GM12864 (cell line): ENCODE measurements around the gene PLEKHJ1.

ENCODE experiments used
- DNase-seq: peaks from one replicate; pipeline ENCODE4 v3.0.0-alpha.2; 2011; ENCODE audit warnings: low read depth
- H3K4me3 ChIP-seq: 2 replicates; pipeline ENCODE4 v1.5.1; 2011; ENCODE audit warnings: mild to moderate bottlenecking, low read depth, low read length, control low read depth
- TF ChIP-seq, protein P1 (sequence below): IDR thresholded peaks from 2 replicates; pipeline ENCODE4 v1.5.1; 2011; ENCODE audit warnings: low read depth, mild to moderate bottlenecking, moderate library complexity, low read length, control low read depth, inconsistent platforms; ENCODE audit errors: missing control alignments

The PLEKHJ1 gene

GRCh38 chr19:2187159-2187558, 49.0 kb downstream of the PLEKHJ1 start:
- H3K4me3 ChIP-seq = no peak overlapping the region
- TF ChIP-seq, protein P1, sequence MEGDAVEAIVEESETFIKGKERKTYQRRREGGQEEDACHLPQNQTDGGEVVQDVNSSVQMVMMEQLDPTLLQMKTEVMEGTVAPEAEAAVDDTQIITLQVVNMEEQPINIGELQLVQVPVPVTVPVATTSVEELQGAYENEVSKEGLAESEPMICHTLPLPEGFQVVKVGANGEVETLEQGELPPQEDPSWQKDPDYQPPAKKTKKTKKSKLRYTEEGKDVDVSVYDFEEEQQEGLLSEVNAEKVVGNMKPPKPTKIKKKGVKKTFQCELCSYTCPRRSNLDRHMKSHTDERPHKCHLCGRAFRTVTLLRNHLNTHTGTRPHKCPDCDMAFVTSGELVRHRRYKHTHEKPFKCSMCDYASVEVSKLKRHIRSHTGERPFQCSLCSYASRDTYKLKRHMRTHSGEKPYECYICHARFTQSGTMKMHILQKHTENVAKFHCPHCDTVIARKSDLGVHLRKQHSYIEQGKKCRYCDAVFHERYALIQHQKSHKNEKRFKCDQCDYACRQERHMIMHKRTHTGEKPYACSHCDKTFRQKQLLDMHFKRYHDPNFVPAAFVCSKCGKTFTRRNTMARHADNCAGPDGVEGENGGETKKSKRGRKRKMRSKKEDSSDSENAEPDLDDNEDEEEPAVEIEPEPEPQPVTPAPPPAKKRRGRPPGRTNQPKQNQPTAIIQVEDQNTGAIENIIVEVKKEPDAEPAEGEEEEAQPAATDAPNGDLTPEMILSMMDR = no peak

GRCh38 chr19:2186071-2186846, 49.9 kb downstream of the PLEKHJ1 start:
- no peak overlapping the region for H3K4me3 ChIP-seq
- DNase-seq = no peak
- TF ChIP-seq, protein P1 = no peak

More at GRCh38 chr19:2187159-2187558, 49.0 kb downstream of the PLEKHJ1 start:
- DNase-seq = no peak

DNA sequence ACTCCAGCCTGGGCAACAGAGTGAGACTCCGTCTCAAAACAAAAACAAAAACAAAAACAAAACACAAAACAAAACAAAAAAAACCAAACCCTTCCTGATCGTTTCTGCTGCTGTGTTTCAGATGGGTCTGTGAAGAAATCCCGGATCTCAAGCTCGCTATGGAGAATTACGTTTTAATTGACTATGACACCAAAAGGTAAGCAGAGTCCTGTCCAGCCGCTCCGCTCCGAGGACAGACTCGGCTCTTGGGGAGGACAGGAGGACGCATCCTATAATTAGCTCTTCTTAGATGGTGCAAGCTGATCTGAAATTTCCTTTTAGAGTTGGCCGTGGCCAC, 50.4 kb downstream of the PLEKHJ1 start:
- no peak overlapping the region for H3K4me3 ChIP-seq
- TF ChIP-seq, protein P1 = no peak
- no peak for DNase-seq

GRCh38 chr19:2184422-2184975, 51.6 kb downstream of the PLEKHJ1 start:
- no peak overlapping the region for H3K4me3 ChIP-seq
- no peak for DNase-seq
- TF ChIP-seq, protein P1 = no peak
